Measurements from ENCODE around the gene OPN4.
A peak's percentile ranks its signal among the peaks of the same experiment; 100 is the strongest.

DNA sequence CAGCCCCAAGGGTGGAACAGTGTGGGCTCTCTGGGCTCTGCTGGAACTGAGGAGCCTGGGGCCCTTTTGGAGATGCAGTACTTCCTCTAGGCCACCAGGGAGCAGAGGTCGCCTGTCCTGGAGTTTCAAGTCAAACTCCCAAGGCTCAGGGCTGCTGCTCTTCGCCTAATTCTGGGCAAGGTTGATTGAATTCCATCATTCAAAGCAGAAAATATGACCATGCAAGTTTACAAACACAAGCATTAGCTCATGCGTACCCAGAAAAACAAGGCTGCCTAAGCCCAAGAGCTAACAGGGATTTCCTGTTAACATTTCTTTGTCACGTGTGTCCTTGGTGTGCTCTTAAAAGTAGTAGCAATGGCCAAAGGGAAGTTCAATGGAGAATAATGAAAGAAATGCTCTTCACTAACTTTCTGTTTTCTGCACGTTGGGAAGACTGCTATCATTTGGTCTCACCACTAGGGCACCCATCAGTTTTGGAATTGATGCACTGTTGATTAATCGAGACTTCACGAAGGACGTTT, 34.1 kb downstream of the OPN4 start:
- TF ChIP-seq, protein P1, sequence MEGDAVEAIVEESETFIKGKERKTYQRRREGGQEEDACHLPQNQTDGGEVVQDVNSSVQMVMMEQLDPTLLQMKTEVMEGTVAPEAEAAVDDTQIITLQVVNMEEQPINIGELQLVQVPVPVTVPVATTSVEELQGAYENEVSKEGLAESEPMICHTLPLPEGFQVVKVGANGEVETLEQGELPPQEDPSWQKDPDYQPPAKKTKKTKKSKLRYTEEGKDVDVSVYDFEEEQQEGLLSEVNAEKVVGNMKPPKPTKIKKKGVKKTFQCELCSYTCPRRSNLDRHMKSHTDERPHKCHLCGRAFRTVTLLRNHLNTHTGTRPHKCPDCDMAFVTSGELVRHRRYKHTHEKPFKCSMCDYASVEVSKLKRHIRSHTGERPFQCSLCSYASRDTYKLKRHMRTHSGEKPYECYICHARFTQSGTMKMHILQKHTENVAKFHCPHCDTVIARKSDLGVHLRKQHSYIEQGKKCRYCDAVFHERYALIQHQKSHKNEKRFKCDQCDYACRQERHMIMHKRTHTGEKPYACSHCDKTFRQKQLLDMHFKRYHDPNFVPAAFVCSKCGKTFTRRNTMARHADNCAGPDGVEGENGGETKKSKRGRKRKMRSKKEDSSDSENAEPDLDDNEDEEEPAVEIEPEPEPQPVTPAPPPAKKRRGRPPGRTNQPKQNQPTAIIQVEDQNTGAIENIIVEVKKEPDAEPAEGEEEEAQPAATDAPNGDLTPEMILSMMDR (IDR thresholded peaks at IDR 0.05; ENCODE audit: low read depth, low read length) = peak; percentile 86
- no peak for TF ChIP-seq POLR2A (IDR thresholded peaks at IDR 0.05; ENCODE audit: extremely low read depth, insufficient read length)
- TF ChIP-seq, protein P2, sequence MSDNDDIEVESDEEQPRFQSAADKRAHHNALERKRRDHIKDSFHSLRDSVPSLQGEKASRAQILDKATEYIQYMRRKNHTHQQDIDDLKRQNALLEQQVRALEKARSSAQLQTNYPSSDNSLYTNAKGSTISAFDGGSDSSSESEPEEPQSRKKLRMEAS (IDR thresholded peaks at IDR 0.05; ENCODE audit: low read depth, low read length) = peak; percentile 42; the same call in 1 of the 2 replicates
